GM10266 (cell line): Measurements from ENCODE around the gene AGBL4.
A peak's percentile ranks its signal among the peaks of the same experiment; 100 is the strongest.

Experiments
- DNase-seq: peaks from one replicate; pipeline ENCODE4 v3.0.0; 2012; ENCODE audit errors: extremely low spot score
- TF ChIP-seq, protein P1 (sequence below): IDR thresholded peaks from 2 replicates; pipeline ENCODE4 v1.5.1; 2012; ENCODE audit warnings: mild to moderate bottlenecking, low read depth; ENCODE audit not compliant: control insufficient read depth, insufficient read depth; ENCODE audit errors: missing control alignments

AGBL4 gene

DNA sequence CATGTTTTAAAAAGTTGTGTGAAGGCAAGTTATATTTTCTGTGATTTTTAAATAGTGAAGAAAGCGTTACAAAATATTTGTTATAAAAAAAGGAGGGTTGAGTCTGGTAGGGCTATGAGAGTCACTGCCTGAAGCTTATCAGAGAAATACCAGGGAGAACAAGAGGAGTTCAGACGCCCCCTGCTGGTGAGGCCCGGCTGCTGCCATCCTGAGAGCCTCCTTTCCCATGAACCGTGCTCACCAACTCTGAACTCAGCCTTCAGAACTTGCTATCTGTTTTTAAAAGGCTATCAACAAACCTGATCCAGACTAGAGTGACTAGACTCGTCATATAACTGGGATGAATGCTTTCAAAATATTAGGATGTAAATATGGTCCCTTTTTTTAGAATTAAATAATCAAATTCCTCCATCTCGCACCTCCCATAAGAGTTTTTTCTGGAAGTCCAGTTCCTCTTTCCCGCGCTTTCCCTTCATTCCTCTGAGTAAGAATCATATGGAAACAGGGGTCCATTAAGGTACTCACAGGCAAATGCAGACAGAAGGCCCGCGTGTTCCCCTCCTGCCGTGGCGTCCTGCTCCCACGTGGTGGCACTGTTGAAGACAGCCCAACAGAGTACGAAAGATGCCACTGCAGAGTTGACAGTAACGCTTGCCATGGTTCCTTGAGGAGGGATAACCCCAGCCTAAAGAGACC lies 1525.5 kb downstream of the AGBL4 start:
- TF ChIP-seq, protein P1, sequence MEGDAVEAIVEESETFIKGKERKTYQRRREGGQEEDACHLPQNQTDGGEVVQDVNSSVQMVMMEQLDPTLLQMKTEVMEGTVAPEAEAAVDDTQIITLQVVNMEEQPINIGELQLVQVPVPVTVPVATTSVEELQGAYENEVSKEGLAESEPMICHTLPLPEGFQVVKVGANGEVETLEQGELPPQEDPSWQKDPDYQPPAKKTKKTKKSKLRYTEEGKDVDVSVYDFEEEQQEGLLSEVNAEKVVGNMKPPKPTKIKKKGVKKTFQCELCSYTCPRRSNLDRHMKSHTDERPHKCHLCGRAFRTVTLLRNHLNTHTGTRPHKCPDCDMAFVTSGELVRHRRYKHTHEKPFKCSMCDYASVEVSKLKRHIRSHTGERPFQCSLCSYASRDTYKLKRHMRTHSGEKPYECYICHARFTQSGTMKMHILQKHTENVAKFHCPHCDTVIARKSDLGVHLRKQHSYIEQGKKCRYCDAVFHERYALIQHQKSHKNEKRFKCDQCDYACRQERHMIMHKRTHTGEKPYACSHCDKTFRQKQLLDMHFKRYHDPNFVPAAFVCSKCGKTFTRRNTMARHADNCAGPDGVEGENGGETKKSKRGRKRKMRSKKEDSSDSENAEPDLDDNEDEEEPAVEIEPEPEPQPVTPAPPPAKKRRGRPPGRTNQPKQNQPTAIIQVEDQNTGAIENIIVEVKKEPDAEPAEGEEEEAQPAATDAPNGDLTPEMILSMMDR, result peak; percentile 87
- peak; percentile 60 for DNase-seq

DNA sequence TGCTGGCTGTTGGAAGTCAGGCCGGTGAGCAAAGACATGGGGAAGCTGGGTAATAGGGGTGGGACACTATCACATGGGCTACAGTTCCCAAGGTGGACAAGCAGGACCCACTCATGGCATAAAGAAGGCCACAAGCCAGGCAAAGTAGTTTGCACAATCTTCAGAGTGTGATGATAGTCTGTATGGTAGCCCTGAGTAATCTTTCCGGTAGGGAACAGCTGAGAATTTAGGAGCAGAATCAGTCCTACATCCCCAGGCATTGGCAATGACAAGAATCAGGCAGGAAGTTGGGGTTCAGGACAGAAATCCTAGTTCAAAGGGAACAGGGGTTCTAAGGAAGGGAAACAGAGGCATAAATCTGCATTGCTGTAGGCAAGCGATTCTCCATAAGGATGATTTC lies 1527.8 kb downstream of the AGBL4 start:
- no peak for DNase-seq
- TF ChIP-seq, protein P1, result no peak

DNA sequence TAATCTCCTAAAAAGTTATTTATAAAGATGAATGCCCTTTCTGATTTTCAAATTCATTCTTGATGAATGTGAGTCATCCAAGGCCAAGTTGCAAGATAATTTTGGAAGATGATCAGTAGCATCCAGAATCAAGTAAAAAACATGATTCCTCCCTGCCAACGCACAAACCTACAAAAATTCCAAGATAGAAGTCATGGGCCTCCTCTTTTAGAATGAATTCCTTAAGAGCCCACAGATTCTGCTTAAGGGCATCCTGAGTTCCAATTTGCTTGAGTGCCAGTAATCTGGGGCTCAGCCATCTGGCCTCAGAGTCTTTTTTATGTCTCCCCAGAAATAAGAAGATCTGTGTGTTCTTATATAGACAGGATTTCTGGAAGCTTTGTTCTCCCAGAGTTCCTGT lies 1528.6 kb downstream of the AGBL4 start:
- no peak for DNase-seq
- TF ChIP-seq, protein P1, result no peak

DNA sequence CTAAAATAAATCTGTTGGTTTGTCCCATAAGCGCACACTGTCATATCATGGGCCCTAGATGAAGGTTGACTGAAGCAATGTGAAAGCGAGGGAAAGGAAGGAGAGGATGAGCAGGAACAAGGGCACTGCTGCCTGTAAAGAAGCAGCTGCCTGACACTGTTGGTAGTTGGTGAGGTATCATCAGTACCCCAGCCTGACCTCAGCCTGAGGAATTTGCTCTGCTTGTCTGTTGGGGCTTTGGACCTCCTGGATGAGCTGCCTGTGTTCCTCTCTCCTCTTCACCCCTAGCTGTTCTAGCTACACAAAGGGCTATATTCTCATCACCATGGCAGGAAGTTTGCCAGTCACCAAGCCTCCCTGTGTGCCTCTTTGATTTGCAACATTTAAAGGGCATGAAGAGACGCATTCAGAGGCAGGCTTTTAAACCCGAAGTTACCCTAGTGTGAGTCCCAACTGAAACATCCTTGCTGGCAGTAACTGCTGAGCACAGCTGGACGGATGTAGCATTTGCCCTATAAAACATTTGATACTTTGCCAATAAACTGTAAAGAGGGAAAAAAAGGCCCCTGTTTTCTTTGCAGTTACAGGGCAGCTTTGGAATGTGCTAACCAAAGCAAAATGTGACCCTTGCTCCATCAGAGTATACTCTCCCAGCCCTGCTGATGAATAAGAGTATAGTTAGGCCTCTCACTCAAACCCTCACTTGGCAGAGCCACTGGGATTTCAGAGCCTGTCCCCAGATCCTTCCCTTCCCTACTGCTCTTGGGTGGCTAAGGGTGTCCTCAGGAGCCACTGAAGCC lies 1529.6 kb downstream of the AGBL4 start:
- no peak for DNase-seq
- TF ChIP-seq, protein P1, result no peak

DNA sequence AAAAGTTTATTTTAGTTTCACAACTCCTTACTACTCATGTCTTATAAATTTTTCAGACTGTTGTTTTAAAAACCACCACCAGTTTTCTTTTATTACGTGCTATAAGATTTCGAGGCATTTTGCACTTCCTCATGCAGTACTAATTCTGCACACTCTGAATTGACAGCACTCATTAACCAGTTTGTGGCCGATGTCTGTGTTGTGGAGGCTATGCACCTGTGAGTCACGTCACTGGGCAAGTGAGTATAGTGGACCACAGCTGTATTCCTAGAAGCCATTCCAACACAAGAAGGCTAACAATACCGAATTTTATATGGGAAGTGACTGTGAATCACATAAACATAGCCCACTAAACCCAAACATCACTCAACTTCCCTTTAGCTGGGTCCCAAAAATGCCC lies 1530.7 kb downstream of the AGBL4 start:
- DNase-seq, result no peak
- TF ChIP-seq, protein P1, result no peak

DNA sequence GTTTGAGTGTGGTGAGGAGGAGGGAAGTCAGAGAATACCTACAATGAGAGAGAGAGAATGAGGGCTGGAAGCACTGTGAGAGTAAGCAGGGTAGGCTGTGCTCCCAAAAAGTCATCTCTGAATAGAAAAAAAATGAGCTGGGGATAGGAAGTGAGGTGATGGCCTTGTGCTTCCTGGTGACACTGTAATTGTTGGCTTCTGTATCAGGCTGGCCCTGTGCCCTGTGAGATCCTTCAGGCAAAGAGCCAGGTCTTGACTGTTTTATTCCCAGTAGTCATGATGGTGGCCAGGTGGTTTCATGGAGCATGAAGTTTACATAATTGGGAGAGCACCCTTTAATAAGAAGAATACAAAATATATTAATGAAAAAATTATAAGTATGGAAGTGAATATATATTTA lies 1531.4 kb downstream of the AGBL4 start:
- TF ChIP-seq, protein P1, result no peak
- DNase-seq, result no peak

DNA sequence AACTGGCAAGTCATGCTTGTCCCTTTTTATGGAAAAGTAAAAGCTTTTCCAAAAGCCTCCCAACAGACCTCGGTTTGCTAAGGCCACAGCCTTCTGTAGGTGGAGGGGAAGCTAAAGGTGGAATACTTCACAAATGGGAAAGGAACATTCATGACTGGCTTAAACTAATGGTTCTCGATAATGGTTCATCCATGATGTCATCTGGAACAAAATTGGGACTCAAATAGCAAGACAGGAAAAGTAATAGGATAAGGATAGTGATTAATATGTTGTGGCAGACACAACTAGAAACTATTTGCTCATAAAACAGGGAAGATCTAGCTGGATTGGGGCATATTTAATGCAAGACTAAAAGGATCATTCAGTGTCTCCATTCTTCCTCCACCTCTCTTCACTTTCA lies 1535.0 kb downstream of the AGBL4 start:
- TF ChIP-seq, protein P1, result no peak
- no peak for DNase-seq
